GM12878 (cell line): Measurements from ENCODE around the gene EDEM3. TPM values are rescaled to one million over a fixed set of nuclear protein-coding genes. Genes with fewer than 3 reads are reported as not detected.

ENCODE experiments used
- ATAC-seq: fragments of 200-7000 bp; cut with Tn5 transposase; 3 replicates; pipeline ENCODE4 v1.9.1; 2020; ENCODE audit warnings: mild to moderate bottlenecking, moderate library complexity
- BruUV-seq: library from RNA; stranded (reverse); fragments of 400-500 nt; replicated peaks from 2 replicates; lab custom pipeline; 2021; lab: Mats Ljungman, UMichigan
- CTCF ChIA-PET: fragments of 300-600 bp; sonication (Branson Sonifier 250); formaldehyde crosslinking; extraction: SDS; loops from one replicate; lab custom pipeline; 2021; ENCODE audit warnings: inconsistent platforms; lab: Yijun Ruan, JAX
- POLR2A ChIA-PET: fragments of 350-600 bp; formaldehyde crosslinking; extraction: SDS; loops from one replicate; lab custom pipeline; 2021; ENCODE audit warnings: inconsistent platforms; lab: Charles Lee
- RAD21 ChIA-PET: fragments of 300-600 bp; sonication (Branson Sonifier 250); formaldehyde crosslinking; loops from one replicate; lab custom pipeline; 2023; ENCODE audit warnings: antibody characterized with exemption; ENCODE audit not compliant: unreplicated experiment; lab: Charles Lee
- SMC1A ChIA-PET: fragments of 300-600 bp; sonication (Branson Sonifier 250); formaldehyde crosslinking; loops from one replicate; lab custom pipeline; 2023; ENCODE audit not compliant: unreplicated experiment, uncharacterized antibody; lab: Charles Lee
- DNase-seq: peaks from one replicate; pipeline ENCODE4 v3.0.0-alpha.2; 2011; ENCODE audit warnings: low read depth, low spot score
- FAIRE-seq: peaks from 3 replicates; lab custom pipeline; 2011; peaks lifted over from hg19 to GRCh38; lab: Jason Lieb, UNC
- H2AFZ ChIP-seq: 2 replicates; pipeline ENCODE4 v1.6.0; 2011; ENCODE audit warnings: low read depth, low read length, control low read depth; ENCODE audit not compliant: control insufficient read depth
- H3K27ac ChIP-seq: 2 replicates; pipeline ENCODE4 v1.5.1; 2011; ENCODE audit warnings: control low read depth; ENCODE audit not compliant: control insufficient read depth, insufficient read depth
- H3K27me3 ChIP-seq, 2 experiments: replicated peaks in 1 of 2; 2 replicates each; pipeline versions ENCODE4 v1.6.0 to v1.6.1; 2011; ENCODE audit warnings: low read length in 1 of 2; ENCODE audit not compliant: control insufficient read depth in 2 of 2, insufficient read depth in 2 of 2
- H3K36me3 ChIP-seq, 2 experiments: 2 replicates each; pipeline ENCODE4 v1.5.1; 2011; ENCODE audit warnings: low read length in 1 of 2; ENCODE audit not compliant: control insufficient read depth in 2 of 2, insufficient read depth in 2 of 2
- H3K4me1 ChIP-seq: 2 replicates; pipeline ENCODE4 v1.6.1; 2011; ENCODE audit warnings: mild to moderate bottlenecking, low read length, moderate library complexity, mixed read lengths; ENCODE audit not compliant: control insufficient read depth, insufficient read depth
- H3K4me2 ChIP-seq: 2 replicates; pipeline ENCODE4 v1.6.0; 2011; ENCODE audit warnings: control low read depth; ENCODE audit not compliant: control insufficient read depth, insufficient read depth
- H3K4me3 ChIP-seq: fragments of 200-600 bp; sonication (generic); 2 replicates; pipeline ENCODE4 v1.5.1; 2016
- H3K79me2 ChIP-seq: 2 replicates; pipeline ENCODE4 v1.6.0; 2011; ENCODE audit warnings: low read length; ENCODE audit not compliant: control insufficient read depth, insufficient read depth
- H3K9ac ChIP-seq: 2 replicates; pipeline ENCODE4 v1.8.0; 2011; ENCODE audit warnings: low read length, control low read depth, mixed read lengths; ENCODE audit not compliant: control insufficient read depth, insufficient read depth
- H3K9me3 ChIP-seq: replicated peaks from 3 replicates; pipeline ENCODE4 v1.5.1; 2011; ENCODE audit warnings: mild to moderate bottlenecking, low read length; ENCODE audit not compliant: control insufficient read depth, insufficient read depth
- H4K20me1 ChIP-seq: 2 replicates; pipeline ENCODE4 v1.6.0; 2011; ENCODE audit not compliant: control insufficient read depth, insufficient read depth
- CBFB ChIP-seq: IDR thresholded peaks from 2 replicates; pipeline ENCODE4 v1.6.1; 2016; ENCODE audit warnings: antibody characterized with exemption, low read depth
- CEBPB ChIP-seq, 2 experiments: fragments of 150-350 bp in 1 of 2; IDR thresholded peaks; 2 replicates each; pipeline ENCODE4 v1.6.1; 2012 to 2014; ENCODE audit warnings: low read depth in 2 of 2, low read length in 2 of 2, borderline replicate concordance in 1 of 2, inconsistent platforms in 1 of 2
- CHD1 ChIP-seq: IDR thresholded peaks from 2 replicates; pipeline ENCODE4 v1.6.1; 2012; ENCODE audit warnings: low read depth, low read length, improper control_type of control experiment
- E2F4 ChIP-seq: IDR thresholded peaks from 2 replicates; pipeline ENCODE4 v1.6.1; 2012; ENCODE audit warnings: low read depth, low read length, improper control_type of control experiment
- IKZF1 ChIP-seq: fragments of 450-650 bp; conservative IDR thresholded peaks from 2 replicates; pipeline ENCODE4 v1.6.1; 2017; ENCODE audit warnings: antibody characterized with exemption, mild to moderate bottlenecking
- IRF5 ChIP-seq: fragments of 450-650 bp; IDR thresholded peaks from 2 replicates; pipeline ENCODE4 v1.6.1; 2017; ENCODE audit warnings: borderline replicate concordance
- JUNB ChIP-seq: IDR thresholded peaks from 2 replicates; pipeline ENCODE4 v1.6.1; 2016; ENCODE audit warnings: antibody characterized with exemption, mild to moderate bottlenecking
- KDM1A ChIP-seq: fragments of 200-600 bp; sonication (generic); IDR thresholded peaks from 2 replicates; pipeline ENCODE4 v1.6.1; 2016; ENCODE audit warnings: borderline replicate concordance
- MEF2A ChIP-seq: IDR thresholded peaks from 2 replicates; pipeline ENCODE4 v1.6.1; 2011; ENCODE audit warnings: low read depth, mild to moderate bottlenecking, low read length, moderate library complexity; ENCODE audit not compliant: insufficient read depth
- MEF2B ChIP-seq: fragments of 450-650 bp; IDR thresholded peaks from 2 replicates; pipeline ENCODE4 v1.6.1; 2018; ENCODE audit warnings: mild to moderate bottlenecking, moderate library complexity; ENCODE audit not compliant: partially characterized antibody, poor library complexity, severe bottlenecking
- MTA3 ChIP-seq: IDR thresholded peaks from 2 replicates; pipeline ENCODE4 v1.6.1; 2012; ENCODE audit warnings: low read length, inconsistent platforms, borderline replicate concordance
- MXI1 ChIP-seq: fragments of 150-350 bp; IDR thresholded peaks from 2 replicates; pipeline ENCODE4 v1.6.1; 2011; ENCODE audit warnings: low read depth, mild to moderate bottlenecking, inconsistent platforms, low read length, improper control_type of control experiment
- NBN ChIP-seq: fragments of 450-650 bp; IDR thresholded peaks from 2 replicates; pipeline ENCODE4 v1.6.1; 2016
- NFIC ChIP-seq: IDR thresholded peaks from 2 replicates; pipeline ENCODE4 v1.6.1; 2012; ENCODE audit warnings: low read depth, mild to moderate bottlenecking, inconsistent platforms, low read length, moderate library complexity
- NFYB ChIP-seq: IDR thresholded peaks from 2 replicates; pipeline ENCODE4 v1.6.1; 2011; ENCODE audit warnings: low read depth, mild to moderate bottlenecking, low read length, improper control_type of control experiment, moderate library complexity; ENCODE audit not compliant: insufficient read depth
- POU2F2 ChIP-seq: IDR thresholded peaks from 3 replicates; pipeline ENCODE4 v1.6.1; 2011; ENCODE audit warnings: low read depth, mild to moderate bottlenecking, low read length, borderline replicate concordance
- RELB ChIP-seq: fragments of 450-650 bp; IDR thresholded peaks from 2 replicates; pipeline ENCODE4 v1.6.1; 2017; ENCODE audit warnings: low read depth, mild to moderate bottlenecking, moderate library complexity
- RUNX3 ChIP-seq: IDR thresholded peaks from 2 replicates; pipeline ENCODE4 v1.6.1; 2012; ENCODE audit warnings: low read length, inconsistent platforms
- SMAD5 ChIP-seq: IDR thresholded peaks from 2 replicates; pipeline ENCODE4 v1.6.1; 2016; ENCODE audit warnings: antibody characterized with exemption, low read depth
- STAT1 ChIP-seq: fragments of 450-650 bp; conservative IDR thresholded peaks from 2 replicates; pipeline ENCODE4 v1.6.1; 2014; ENCODE audit warnings: antibody characterized with exemption, mild to moderate bottlenecking
- SUZ12 ChIP-seq: fragments of 200-600 bp; sonication (generic); IDR thresholded peaks from one replicate; pipeline ENCODE4 v1.6.1; 2018; ENCODE audit warnings: antibody characterized with exemption, mild to moderate bottlenecking; ENCODE audit not compliant: unreplicated experiment
- WGBS: methylation state at CpG from one replicate; pipeline ENCODE4 v1.1.6; 2016; ENCODE audit warnings: low lambda C conversion rate; ENCODE audit not compliant: insufficient replicate concordance, insufficient coverage; ENCODE audit errors: missing lambda C conversion rate; 5-methylcytosine and 5-hydroxymethylcytosine counted together
- in situ Hi-C: fragments of 300-500 bp; cut with MboI; formaldehyde crosslinking; loops from 9 replicates; pipeline ENCODE4 v1.14.3; 2018; ENCODE audit warnings: mixed read lengths
- intact Hi-C: fragments of 100-400 bp; cut with micrococcal nuclease; formaldehyde crosslinking; loops from one replicate; pipeline ENCODE4 v1.14.2; 2022; ENCODE audit not compliant: unreplicated experiment
- polyA plus RNA-seq, 11 experiments: library from polyadenylated mRNA; depleted of rRNA in 4 of 11; unstranded in 6 of 11; stranded (reverse) in 5 of 11; fragments of >200 nt; fragmentation: Nextera tagmentation in 4 of 11; fragmentation: Illumina TruSeq in 1 of 11; extraction: Ambion mirVana in 4 of 11; extraction: Trizol in 1 of 11; gene quantifications; 1 replicate in 1 of 11; 2 replicates in 10 of 11; pipeline versions ENCODE4 v1.2.1 to v1.2.3, GENCODE V29; 2011 to 2016; ENCODE audit warnings: inconsistent platforms in 2 of 11, missing spikeins in 2 of 11, low read depth in 1 of 11
- total RNA-seq, 4 experiments: library from RNA; depleted of rRNA in 3 of 4; stranded (reverse); fragments of >200 nt in 3 of 4; fragmentation: Illumina TruSeq in 1 of 4; extraction: Trizol in 1 of 4; gene quantifications; 2 replicates each; pipeline versions ENCODE4 v1.2.1 to v1.2.3, GENCODE V29; 2013 to 2021

The EDEM3 gene
- total and polyA plus RNA-seq, 10 of the 15 experiments (the other 5 are each of a cell fraction or from before 2014, with no cell fraction given), result 6.4 to 19.3 (median 14.3) TPM

- no TSS peak for BruUV-seq
- H3K4me1 ChIP-seq, result peaks cover 8% of the 10 kb centered on the region; the same call in 1 of the 2 replicates
- DNase-seq, result no peak
- peak; percentile 42; the same call in 2 of the 3 replicates for ATAC-seq
- 8% methylated on average over 6 of the region's 6 CpGs for WGBS
- ChIA-PET POLR2A (no interaction called here), SMC1A (interaction anchor here (0.8 to 1.8 kb wide), 6 partner anchors 16 to 47 kb away, joined by 3 to 4 read pairs (median 4); no protein-coding TSS in a partner anchor), RAD21 (interaction anchor here (1.5 kb wide), 1 partner anchor 11 kb away, joined by 3 read pairs; no protein-coding TSS in a partner anchor), CTCF (interaction anchor here (0.5 to 4.8 kb wide), 4 partner anchors 11 to 457 kb away, joined by 3 to 18 read pairs (median 3); no protein-coding TSS in a partner anchor)
- H3K9me3 ChIP-seq, result no peaks in the 10 kb centered on the region
- no peak overlapping the region for H3K9ac ChIP-seq
- no peak overlapping the region for H2AFZ ChIP-seq
- no peaks in the 10 kb centered on the region for H4K20me1 ChIP-seq
- FAIRE-seq, result no peak
- in situ Hi-C loops, result no loop called here
- H3K4me3 ChIP-seq, result no peak overlapping the region
- H3K79me2 ChIP-seq, result no peaks in the 10 kb centered on the region
- peak overlapping the region; percentile 30; the same call in 1 of the 2 replicates for H3K4me2 ChIP-seq
- no peaks in the 10 kb centered on the region for H3K27me3 ChIP-seq
- H3K27ac ChIP-seq, result peak overlapping the region; percentile 52
- H3K36me3 ChIP-seq, result peaks cover 0 to 8% of the 10 kb centered on the region in 2 experiments; a peak in 2 of 4 replicates
- intact Hi-C loops, result no loop called here
- TF ChIP-seq MXI1 (no peak), CBFB (no peak), NBN (no peak), SUZ12 (no peak), STAT1 (no peak), MEF2B (peak; percentile 24), IKZF1 (no peak), SMAD5 (no peak), NFIC (peak; percentile 60; the same call in 1 of the 2 replicates), JUNB (peak; percentile 70), RUNX3 (peak; percentile 38; the same call in 1 of the 2 replicates), MTA3 (no peak), MEF2A (peak; percentile 81), IRF5 (no peak), CHD1 (no peak), POU2F2 (no peak), CEBPB (IDR thresholded peaks at IDR 0.05; ENCODE audit: borderline replicate concordance in 1 of 2, low read depth in 2 of 2, low read length in 2 of 2) (no peak), NFYB (no peak), KDM1A (no peak), RELB (no peak), E2F4 (no peak)
These were observed 46.5 kb downstream of the EDEM3 start for GRCh38 chr1:184708084-184708676.
